H9 (cell line): ENCODE data around the gene MORN1. TPM values are rescaled to one million over a fixed set of nuclear protein-coding genes. Genes with fewer than 3 reads are reported as not detected.

Experiments used
- DNase-seq: peaks from one replicate; pipeline ENCODE4 v3.0.0-alpha.2; 2017
- H2AFZ ChIP-seq: one replicate; pipeline ENCODE4 v1.6.1; 2013; ENCODE audit warnings: mild to moderate bottlenecking, low read length, control low read depth, moderate library complexity
- H2AK5ac ChIP-seq: 2 replicates; pipeline ENCODE4 v1.6.1; 2013; ENCODE audit warnings: low read length, control low read depth, mixed read lengths; ENCODE audit not compliant: insufficient read length
- H2BK120ac ChIP-seq: one replicate; pipeline ENCODE4 v1.6.1; 2013; ENCODE audit warnings: low read depth, mild to moderate bottlenecking, low read length, control low read depth, inconsistent platforms; ENCODE audit not compliant: poor library complexity, severe bottlenecking
- H2BK12ac ChIP-seq: 2 replicates; pipeline ENCODE4 v1.6.1; 2013; ENCODE audit warnings: low read length, control low read depth, mixed read lengths, low read depth; ENCODE audit not compliant: insufficient read length
- H2BK15ac ChIP-seq: 2 replicates; pipeline ENCODE4 v1.6.1; 2013; ENCODE audit warnings: low read depth, low read length, control low read depth
- H2BK20ac ChIP-seq: one replicate; pipeline ENCODE4 v1.6.1; 2013; ENCODE audit warnings: low read depth, mild to moderate bottlenecking, low read length, control low read depth, inconsistent platforms; ENCODE audit not compliant: poor library complexity, severe bottlenecking
- H2BK5ac ChIP-seq: 2 replicates; pipeline ENCODE4 v1.6.1; 2013; ENCODE audit warnings: low read length, control low read depth, mixed read lengths; ENCODE audit not compliant: insufficient read length
- H3K14ac ChIP-seq: 2 replicates; pipeline ENCODE4 v1.6.1; 2013; ENCODE audit warnings: low read length, control low read depth; ENCODE audit not compliant: insufficient read depth
- H3K18ac ChIP-seq: 2 replicates; pipeline ENCODE4 v1.6.1; 2013; ENCODE audit warnings: low read depth, mild to moderate bottlenecking, mixed read lengths, low read length, control low read depth; ENCODE audit not compliant: insufficient read length
- H3K23ac ChIP-seq: 2 replicates; pipeline ENCODE4 v1.6.1; 2013; ENCODE audit warnings: low read length, control low read depth, mixed read lengths, low read depth; ENCODE audit not compliant: insufficient read length
- H3K23me2 ChIP-seq: 2 replicates; pipeline ENCODE4 v1.6.1; 2013; ENCODE audit warnings: low read depth, mild to moderate bottlenecking, mixed read lengths, low read length, control low read depth; ENCODE audit not compliant: insufficient read length, poor library complexity, severe bottlenecking
- H3K27ac ChIP-seq: 2 replicates; pipeline ENCODE4 v1.5.1; 2013; ENCODE audit warnings: low read length, control low read depth, mixed read lengths, low read depth; ENCODE audit not compliant: insufficient read length
- H3K27me3 ChIP-seq: 2 replicates; pipeline ENCODE4 v1.6.1; 2013; ENCODE audit warnings: low read length, control low read depth, inconsistent platforms; ENCODE audit not compliant: insufficient read depth
- H3K4ac ChIP-seq: 2 replicates; pipeline ENCODE4 v1.6.1; 2013; ENCODE audit warnings: low read depth, mild to moderate bottlenecking, control low read depth, inconsistent platforms, low read length, moderate library complexity
- H3K4me1 ChIP-seq: 2 replicates; pipeline ENCODE4 v1.6.1; 2013; ENCODE audit warnings: low read length, control low read depth, inconsistent platforms; ENCODE audit not compliant: insufficient read depth
- H3K4me2 ChIP-seq: 2 replicates; pipeline ENCODE4 v1.6.1; 2013; ENCODE audit warnings: low read length, control low read depth, mixed read lengths; ENCODE audit not compliant: insufficient read length, insufficient read depth
- H3K56ac ChIP-seq: 2 replicates; pipeline ENCODE4 v1.6.1; 2013; ENCODE audit warnings: low read depth, mild to moderate bottlenecking, mixed read lengths, low read length, control low read depth; ENCODE audit not compliant: insufficient read length
- H3K79me1 ChIP-seq: 2 replicates; pipeline ENCODE4 v1.6.1; 2013; ENCODE audit warnings: low read depth, mild to moderate bottlenecking, moderate library complexity, low read length, control low read depth, inconsistent platforms; ENCODE audit not compliant: insufficient read depth, poor library complexity, severe bottlenecking
- H3K79me2 ChIP-seq: 2 replicates; pipeline ENCODE4 v1.6.1; 2013; ENCODE audit warnings: low read length, control low read depth, inconsistent platforms; ENCODE audit not compliant: insufficient read depth
- H3K9ac ChIP-seq: 2 replicates; pipeline ENCODE4 v1.6.1; 2013; ENCODE audit warnings: low read length, control low read depth, mixed read lengths; ENCODE audit not compliant: insufficient read length; ENCODE audit errors: extremely low read depth
- H3K9me3 ChIP-seq: one replicate; pipeline ENCODE4 v1.6.1; 2013; ENCODE audit warnings: low read depth, low read length, inconsistent platforms; ENCODE audit not compliant: control insufficient read depth
- H3T11ph ChIP-seq: one replicate; pipeline ENCODE4 v1.6.1; 2013; ENCODE audit warnings: mild to moderate bottlenecking, low read length, control low read depth, inconsistent platforms
- H4K20me1 ChIP-seq: one replicate; pipeline ENCODE4 v1.6.1; 2013; ENCODE audit not compliant: control insufficient read depth, insufficient read length, insufficient read depth
- H4K5ac ChIP-seq: 2 replicates; pipeline ENCODE4 v1.6.1; 2013; ENCODE audit warnings: low read depth, mild to moderate bottlenecking, mixed read lengths, low read length, control low read depth; ENCODE audit not compliant: insufficient read length
- H4K8ac ChIP-seq: replicated peaks from 2 replicates; pipeline ENCODE4 v1.6.1; 2013; ENCODE audit warnings: low read length, control low read depth, mixed read lengths, low read depth; ENCODE audit not compliant: insufficient read length
- H4K91ac ChIP-seq: 2 replicates; pipeline ENCODE4 v1.6.1; 2013; ENCODE audit warnings: low read depth, mild to moderate bottlenecking, moderate library complexity, mixed read lengths, low read length, control low read depth; ENCODE audit not compliant: insufficient read length
- H3K27ac Mint-ChIP-seq, 3 experiments: 2 replicates in 2 of 3; 3 replicates in 1 of 3; pipeline ENCODE4 v1.8.0; 2020 to 2021; ENCODE audit warnings: mixed read lengths in 3 of 3, mild to moderate bottlenecking in 1 of 3, moderate library complexity in 1 of 3
- H3K27me3 Mint-ChIP-seq: 2 replicates; pipeline ENCODE4 v1.8.0; 2021; ENCODE audit warnings: low read depth, mild to moderate bottlenecking, moderate library complexity, mixed read lengths
- H3K36me3 Mint-ChIP-seq, 3 experiments: 2 replicates in 2 of 3; 3 replicates in 1 of 3; pipeline ENCODE4 v1.8.0; 2020 to 2021; ENCODE audit warnings: low read depth in 3 of 3, mixed read lengths in 3 of 3; ENCODE audit not compliant: insufficient read depth in 1 of 3
- H3K4me1 Mint-ChIP-seq, 2 experiments: 2 replicates each; pipeline ENCODE4 v1.8.0; 2020; ENCODE audit warnings: mixed read lengths in 2 of 2
- H3K4me3 Mint-ChIP-seq, 2 experiments: 2 replicates in 1 of 2; 3 replicates in 1 of 2; pipeline ENCODE4 v1.8.0; 2020 to 2021; ENCODE audit warnings: mild to moderate bottlenecking in 2 of 2, mixed read lengths in 2 of 2, moderate library complexity in 1 of 2
- H3K9me3 Mint-ChIP-seq, 2 experiments: 2 replicates in 1 of 2; 3 replicates in 1 of 2; pipeline ENCODE4 v1.8.0; 2020; ENCODE audit warnings: mild to moderate bottlenecking in 2 of 2, mixed read lengths in 2 of 2, moderate library complexity in 1 of 2
- CTCF ChIP-seq: fragments of 200-600 bp; sonication (generic); conservative IDR thresholded peaks from 3 replicates; pipeline ENCODE4 v1.8.0; 2021; ENCODE audit warnings: antibody characterized with exemption, mild to moderate bottlenecking
- WGBS: extraction: QIAGEN DNeasy Blood & Tissue Kit; methylation state at CpG from one replicate; pipeline ENCODE4 v1.1.7; 2013; ENCODE audit warnings: missing lambda C conversion rate, low lambda C conversion rate, mixed read lengths; ENCODE audit not compliant: insufficient read length; ENCODE audit errors: extremely low coverage; 5-methylcytosine and 5-hydroxymethylcytosine counted together
- total RNA-seq: library from RNA; stranded (reverse); gene quantifications from 2 replicates; pipeline ENCODE4 v1.2.1, GENCODE V29; 2021

MORN1 gene
- total RNA-seq, 1 experiment from 2014 or later, result 12.7 TPM

DNA sequence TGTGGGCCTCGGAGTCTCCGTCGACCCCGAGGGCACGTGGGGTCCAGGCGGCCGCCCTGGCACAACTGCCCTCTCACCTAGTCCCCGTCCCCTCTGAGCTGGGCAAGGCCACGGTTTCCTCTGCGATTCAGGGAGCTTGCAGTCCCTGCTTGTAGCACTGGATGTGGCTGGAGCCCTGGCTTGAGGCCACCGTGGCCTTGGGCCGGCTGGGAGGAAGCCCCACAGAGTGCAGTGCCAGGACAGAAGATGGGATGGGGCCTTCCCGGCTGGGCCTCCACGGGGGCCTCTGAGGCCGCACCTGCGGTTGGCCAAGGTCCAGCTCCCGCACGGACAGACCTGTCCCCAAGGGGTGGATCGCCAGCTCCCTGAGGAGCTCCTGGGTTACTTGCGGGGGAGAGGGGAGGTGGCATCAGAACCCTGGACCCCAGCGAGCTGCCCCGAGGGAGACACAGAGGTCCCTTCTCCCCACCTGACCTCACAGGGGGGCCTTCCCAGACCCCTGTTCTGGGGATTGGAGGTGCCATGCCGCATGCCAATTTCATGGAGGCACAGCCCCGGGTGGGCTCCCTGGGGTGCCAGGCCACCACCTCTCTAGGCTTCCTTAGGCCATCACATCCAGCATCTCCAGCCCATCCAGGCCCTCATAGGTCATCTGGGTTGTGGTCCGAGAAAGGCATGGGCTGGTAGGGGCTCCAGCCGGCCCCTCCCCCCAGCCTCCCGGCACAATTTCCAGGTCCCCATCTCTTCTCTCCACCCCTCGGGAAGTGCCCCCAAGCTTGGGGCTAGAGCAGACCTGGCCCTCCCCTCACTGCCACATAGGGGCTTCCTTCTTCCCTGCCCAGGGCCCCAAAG lies 80.8 kb downstream of the MORN1 start:
- H3K9me3 ChIP-seq, result no peaks in the 10 kb centered on the region
- no peak overlapping the region for H3K23ac ChIP-seq
- no peak for TF ChIP-seq CTCF
- H4K91ac ChIP-seq, result no peak overlapping the region
- H2BK5ac ChIP-seq, result no peak overlapping the region
- H2BK12ac ChIP-seq, result no peak overlapping the region
- no peak overlapping the region for H3K4ac ChIP-seq
- no peaks in the 10 kb centered on the region for H3K9me3 Mint-ChIP-seq
- H3K9ac ChIP-seq, result no peak overlapping the region
- no peaks in the 10 kb centered on the region for H3K79me2 ChIP-seq
- H3K27ac ChIP-seq, result no peak overlapping the region
- H4K8ac ChIP-seq, result no peak overlapping the region
- no peak overlapping the region for H2BK120ac ChIP-seq
- no peaks in the 10 kb centered on the region for H4K20me1 ChIP-seq
- no peak overlapping the region for H3K4me3 Mint-ChIP-seq
- H2BK15ac ChIP-seq, result no peak overlapping the region
- H3K14ac ChIP-seq, result no peak overlapping the region
- H2AFZ ChIP-seq, result no peak overlapping the region
- H3K18ac ChIP-seq, result no peak overlapping the region
- no peak overlapping the region for H3K56ac ChIP-seq
- WGBS, result no CpG with 5 or more reads among the region's 28 CpGs
- no peak overlapping the region for H2AK5ac ChIP-seq
- no peaks in the 10 kb centered on the region for H3K27me3 ChIP-seq
- peak overlapping the region in 1 of 3 experiments; percentile 88; a peak in 2 of 7 replicates for H3K27ac Mint-ChIP-seq
- H2BK20ac ChIP-seq, result no peak overlapping the region
- H3K4me2 ChIP-seq, result no peak overlapping the region
- no peaks in the 10 kb centered on the region for H3K4me1 ChIP-seq
- no peaks in the 10 kb centered on the region for H3K79me1 ChIP-seq
- H4K5ac ChIP-seq, result no peak overlapping the region
- H3K4me1 Mint-ChIP-seq, result peaks cover 0 to 23% of the 10 kb centered on the region in 2 experiments; a peak in 2 of 4 replicates
- peaks cover 17 to 28% (median 24%) of the 10 kb centered on the region in 3 experiments; a peak in 6 of 7 replicates for H3K36me3 Mint-ChIP-seq
- no peaks in the 10 kb centered on the region for H3K23me2 ChIP-seq
- no peak overlapping the region for H3T11ph ChIP-seq
- peaks cover 1% of the 10 kb centered on the region; the same call in 1 of the 2 replicates for H3K27me3 Mint-ChIP-seq
- DNase-seq, result no peak
